Cardiac muscle cell (in vitro differentiated cells and primary cell): ENCODE measurements around the gene PRELID3B. TPM values are rescaled to one million over a fixed set of nuclear protein-coding genes. Genes with fewer than 3 reads are reported as not detected.

Source experiments
- DNase-seq, 2 donors: peaks; one replicate each; pipeline versions ENCODE4 v3.0.0 to v3.0.0-alpha.2; 2010 to 2017; ENCODE audit warnings: low read depth in 1 of 2, low spot score in 1 of 2
- H3K27ac ChIP-seq: fragments of 200-600 bp; sonication (generic); 2 replicates; pipeline ENCODE4 v1.5.1; 2016
- H3K27me3 ChIP-seq: fragments of 200-600 bp; sonication (generic); 2 replicates; pipeline ENCODE4 v1.6.0; 2016; ENCODE audit warnings: control low read depth
- H3K36me3 ChIP-seq: fragments of 200-600 bp; sonication (generic); 2 replicates; pipeline ENCODE4 v1.5.1; 2016; ENCODE audit warnings: control low read depth
- H3K4me1 ChIP-seq: fragments of 200-600 bp; sonication (generic); 2 replicates; pipeline ENCODE4 v1.8.1; 2017; ENCODE audit warnings: low read depth, mild to moderate bottlenecking, mixed run types
- H3K4me3 ChIP-seq: fragments of 200-600 bp; sonication (generic); 2 replicates; pipeline ENCODE4 v1.5.1; 2016; ENCODE audit warnings: mild to moderate bottlenecking
- H3K9me3 ChIP-seq: fragments of 200-600 bp; sonication (generic); 2 replicates; pipeline ENCODE4 v1.5.1; 2017; ENCODE audit warnings: low read depth, mild to moderate bottlenecking, control low read depth
- polyA plus RNA-seq: library from polyadenylated mRNA; unstranded; fragments of >200 nt; fragmentation: Nextera tagmentation; extraction: Ambion mirVana; gene quantifications from 2 replicates; pipeline ENCODE4 v1.2.1, GENCODE V29; 2016
- total RNA-seq: library from RNA; depleted of rRNA; stranded (reverse); fragments of >200 nt; gene quantifications from 2 replicates; pipeline ENCODE4 v1.2.3, GENCODE V29; 2016
- TF ChIP-seq, protein P1 (sequence below): IDR thresholded peaks from 2 replicates; pipeline ENCODE4 v1.5.1; 2012; ENCODE audit warnings: low read depth, mild to moderate bottlenecking, low read length

The PRELID3B gene
- total and polyA plus RNA-seq, 2 experiments from 2014 or later, result 30.0 to 40.9 TPM

DNA sequence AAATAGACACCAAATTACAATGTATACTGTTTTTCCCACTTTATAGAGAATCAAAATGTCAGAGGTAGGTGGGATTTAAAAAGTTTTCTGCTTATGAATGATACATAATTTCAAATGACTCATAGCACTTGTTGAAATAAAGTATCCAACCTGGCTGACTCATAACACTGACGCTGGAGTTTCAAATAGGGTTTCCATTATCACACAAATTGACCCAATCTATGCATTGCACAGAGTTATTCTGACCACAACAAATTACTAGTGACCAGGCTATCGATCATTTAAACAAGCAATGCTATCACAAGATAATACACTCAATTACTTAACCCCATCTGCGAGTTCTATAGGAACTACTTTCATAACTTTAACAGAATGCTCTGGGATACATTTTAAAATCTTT lies 31.9 kb upstream of the PRELID3B start:
- H3K4me3 ChIP-seq, result no peak overlapping the region
- no peak for DNase-seq
- peaks cover 9% of the 10 kb centered on the region for H3K27me3 ChIP-seq
- H3K4me1 ChIP-seq, result peaks cover 26% of the 10 kb centered on the region
- H3K27ac ChIP-seq, result no peak overlapping the region
- H3K36me3 ChIP-seq, result no peaks in the 10 kb centered on the region
- TF ChIP-seq, protein P1, sequence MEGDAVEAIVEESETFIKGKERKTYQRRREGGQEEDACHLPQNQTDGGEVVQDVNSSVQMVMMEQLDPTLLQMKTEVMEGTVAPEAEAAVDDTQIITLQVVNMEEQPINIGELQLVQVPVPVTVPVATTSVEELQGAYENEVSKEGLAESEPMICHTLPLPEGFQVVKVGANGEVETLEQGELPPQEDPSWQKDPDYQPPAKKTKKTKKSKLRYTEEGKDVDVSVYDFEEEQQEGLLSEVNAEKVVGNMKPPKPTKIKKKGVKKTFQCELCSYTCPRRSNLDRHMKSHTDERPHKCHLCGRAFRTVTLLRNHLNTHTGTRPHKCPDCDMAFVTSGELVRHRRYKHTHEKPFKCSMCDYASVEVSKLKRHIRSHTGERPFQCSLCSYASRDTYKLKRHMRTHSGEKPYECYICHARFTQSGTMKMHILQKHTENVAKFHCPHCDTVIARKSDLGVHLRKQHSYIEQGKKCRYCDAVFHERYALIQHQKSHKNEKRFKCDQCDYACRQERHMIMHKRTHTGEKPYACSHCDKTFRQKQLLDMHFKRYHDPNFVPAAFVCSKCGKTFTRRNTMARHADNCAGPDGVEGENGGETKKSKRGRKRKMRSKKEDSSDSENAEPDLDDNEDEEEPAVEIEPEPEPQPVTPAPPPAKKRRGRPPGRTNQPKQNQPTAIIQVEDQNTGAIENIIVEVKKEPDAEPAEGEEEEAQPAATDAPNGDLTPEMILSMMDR, result no peak
- no peaks in the 10 kb centered on the region for H3K9me3 ChIP-seq

DNA sequence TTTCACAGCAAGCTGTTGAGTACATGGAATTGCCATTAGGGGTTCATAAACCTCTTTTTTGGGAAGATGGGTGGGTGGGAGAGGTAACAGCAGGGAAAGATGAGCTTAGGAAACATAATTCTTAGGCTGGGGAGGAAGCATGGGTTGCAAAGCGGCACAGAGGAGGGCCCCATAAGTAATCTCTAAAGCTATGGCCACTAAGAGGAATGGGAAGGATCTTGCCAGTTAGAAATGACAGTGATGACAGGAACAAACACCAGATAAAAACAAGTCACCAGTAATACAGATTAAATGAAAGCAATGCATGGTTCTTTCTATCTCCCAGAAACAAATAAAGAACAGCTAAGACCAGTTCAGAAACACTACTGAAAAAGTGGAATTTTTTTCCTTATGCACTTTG lies 31.0 kb upstream of the PRELID3B start:
- peaks cover 26% of the 10 kb centered on the region for H3K4me1 ChIP-seq
- H3K36me3 ChIP-seq, result no peaks in the 10 kb centered on the region
- H3K27ac ChIP-seq, result no peak overlapping the region
- TF ChIP-seq, protein P1, result no peak
- peaks cover 9% of the 10 kb centered on the region for H3K27me3 ChIP-seq
- peak in 1 of 2 donors; percentile 10 for DNase-seq
- no peak overlapping the region for H3K4me3 ChIP-seq
- no peaks in the 10 kb centered on the region for H3K9me3 ChIP-seq

DNA sequence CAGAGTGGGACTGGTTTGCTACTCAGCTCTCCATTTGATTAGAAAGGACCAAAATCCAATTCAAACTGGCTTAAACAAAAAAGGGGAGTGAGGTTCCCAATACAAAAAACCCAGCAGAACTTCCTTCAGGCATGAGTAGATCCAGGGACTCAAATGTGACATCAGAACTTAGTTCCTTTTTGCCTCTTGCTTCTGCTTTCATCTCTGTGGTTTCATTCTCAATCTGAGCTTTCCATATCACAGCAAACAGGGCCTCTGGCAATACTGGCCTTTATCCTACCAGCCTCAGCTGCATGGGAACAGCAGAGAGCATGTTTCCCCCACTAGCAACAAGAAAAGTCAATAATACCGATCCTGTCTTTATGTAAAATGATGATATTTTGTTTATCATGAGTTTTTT lies 28.6 kb upstream of the PRELID3B start:
- Histone ChIP-seq H3K27ac (no peak overlapping the region), H3K4me3 (no peak overlapping the region), H3K36me3 (no peaks in the 10 kb centered on the region), H3K27me3 (peaks cover 7% of the 10 kb centered on the region), H3K9me3 (no peaks in the 10 kb centered on the region), H3K4me1 (peaks cover 26% of the 10 kb centered on the region)
- no peak for DNase-seq
- TF ChIP-seq, protein P1, result no peak

DNA sequence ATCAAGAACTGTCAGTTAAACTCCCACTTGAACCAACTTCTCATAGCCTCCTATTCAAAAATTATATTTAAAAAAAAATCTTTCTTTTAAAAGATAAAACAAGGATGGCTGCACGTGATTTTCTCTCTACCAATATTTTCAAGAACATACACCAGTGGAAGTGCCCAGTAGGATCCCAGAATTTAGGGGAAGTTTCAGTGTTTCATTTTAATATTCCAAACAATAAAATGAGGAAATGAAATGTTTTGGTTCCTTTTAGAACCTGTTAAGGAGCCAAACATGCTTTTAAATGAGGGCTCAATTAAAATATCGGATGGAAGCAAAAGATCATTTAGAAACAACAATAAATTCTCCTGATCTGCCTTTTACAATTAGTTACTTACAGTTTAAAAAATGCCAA lies 26.4 kb upstream of the PRELID3B start:
- H3K4me3 ChIP-seq, result no peak overlapping the region
- no peak overlapping the region for H3K27ac ChIP-seq
- H3K4me1 ChIP-seq, result peaks cover 24% of the 10 kb centered on the region
- H3K9me3 ChIP-seq, result no peaks in the 10 kb centered on the region
- TF ChIP-seq, protein P1, result no peak
- H3K36me3 ChIP-seq, result no peaks in the 10 kb centered on the region
- H3K27me3 ChIP-seq, result no peaks in the 10 kb centered on the region
- DNase-seq, result no peak

DNA sequence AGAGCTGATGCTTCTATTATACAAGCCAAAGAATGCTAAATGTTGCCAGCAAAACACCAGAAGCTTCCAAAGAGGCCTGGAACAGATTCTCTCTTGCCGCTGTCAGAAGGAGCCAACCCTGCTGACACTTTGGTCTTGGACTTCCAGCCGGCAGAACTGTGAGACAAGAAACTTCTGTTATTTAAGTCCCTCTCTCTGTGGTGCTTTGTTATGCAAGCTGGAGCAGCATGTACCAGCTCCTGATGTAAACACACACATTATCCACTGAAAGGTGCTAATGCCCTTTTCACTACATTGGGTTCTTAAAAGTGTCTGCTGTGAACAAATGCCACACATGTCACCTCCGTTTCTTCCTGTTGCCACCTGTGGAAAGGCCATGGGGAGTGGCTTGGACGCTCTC lies 25.9 kb upstream of the PRELID3B start:
- H3K27me3 ChIP-seq, result no peaks in the 10 kb centered on the region
- no peaks in the 10 kb centered on the region for H3K9me3 ChIP-seq
- no peaks in the 10 kb centered on the region for H3K36me3 ChIP-seq
- H3K4me3 ChIP-seq, result no peak overlapping the region
- H3K27ac ChIP-seq, result no peak overlapping the region
- DNase-seq, result no peak
- peaks cover 24% of the 10 kb centered on the region for H3K4me1 ChIP-seq
- TF ChIP-seq, protein P1, result no peak

DNA sequence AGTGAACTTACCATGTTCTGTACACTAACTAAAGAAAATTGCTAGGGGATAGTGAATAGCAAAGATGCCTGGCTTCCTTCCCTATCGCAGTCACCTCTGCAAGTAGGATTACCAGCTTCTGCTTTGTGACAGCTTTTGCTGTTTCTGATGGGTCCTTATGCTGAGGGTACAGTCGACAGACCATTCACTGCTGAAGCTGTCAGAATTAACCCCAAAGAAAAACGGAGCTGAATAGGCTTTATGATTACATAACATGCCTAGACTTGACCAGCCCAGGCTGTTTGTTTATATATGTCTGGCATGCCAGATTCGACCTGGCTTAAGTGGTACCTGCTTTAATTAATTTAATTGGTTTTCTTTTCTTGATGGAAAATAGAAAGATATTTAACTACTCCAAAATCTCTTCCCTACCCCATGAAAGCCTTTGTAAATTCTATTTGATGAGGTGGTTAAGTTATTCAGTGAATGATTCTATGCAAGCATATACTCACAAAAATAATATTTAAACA lies 21.7 kb upstream of the PRELID3B start:
- Histone ChIP-seq H3K36me3 (no peaks in the 10 kb centered on the region), H3K4me1 (peaks cover 22% of the 10 kb centered on the region), H3K27ac (peak overlapping the region; percentile 78), H3K4me3 (no peak overlapping the region), H3K9me3 (no peaks in the 10 kb centered on the region), H3K27me3 (no peaks in the 10 kb centered on the region)
- DNase-seq, result no peak
- TF ChIP-seq, protein P1, result no peak
